A673 (cell line): Measurements from ENCODE around the gene CELF3. TPM values are rescaled to one million over a fixed set of nuclear protein-coding genes. Genes with fewer than 3 reads are reported as not detected.

Source experiments
- BruUV-seq: library from RNA; stranded (reverse); fragments of 400-500 nt; replicated peaks from 2 replicates; lab custom pipeline; 2021; lab: Mats Ljungman, UMichigan
- CTCF ChIA-PET: fragments of 300-600 bp; sonication (Branson Sonifier 250); formaldehyde crosslinking; loops from one replicate; lab custom pipeline; 2022; ENCODE audit warnings: antibody characterized with exemption; lab: Charles Lee
- POLR2A ChIA-PET: fragments of 300-600 bp; sonication (Branson Sonifier 250); formaldehyde crosslinking; loops from one replicate; lab custom pipeline; 2022; ENCODE audit warnings: antibody characterized with exemption; ENCODE audit not compliant: low non-redundant PET; lab: Charles Lee
- DNase-seq: peaks from one replicate; pipeline ENCODE4 v3.0.0-alpha.2; 2015; ENCODE audit warnings: low spot score
- H3K27ac ChIP-seq: fragments of 200-600 bp; sonication (generic); 2 replicates; pipeline ENCODE4 v1.5.1; 2016; ENCODE audit warnings: mixed run types, low read depth, mild to moderate bottlenecking, mixed read lengths, antibody characterized with exemption, low read length; ENCODE audit not compliant: poor library complexity, severe bottlenecking
- H3K27me3 ChIP-seq: fragments of 200-600 bp; sonication (generic); replicated peaks from 2 replicates; pipeline ENCODE4 v1.6.1; 2017; ENCODE audit warnings: mixed run types, low read depth, mild to moderate bottlenecking, mixed read lengths, antibody characterized with exemption, low read length; ENCODE audit not compliant: insufficient read depth, poor library complexity
- H3K36me3 ChIP-seq: fragments of 200-600 bp; sonication (generic); 2 replicates; pipeline ENCODE4 v1.6.1; 2016; ENCODE audit warnings: mixed run types, mild to moderate bottlenecking, mixed read lengths, antibody characterized with exemption, low read length; ENCODE audit not compliant: insufficient read depth, poor library complexity, severe bottlenecking
- H3K4me1 ChIP-seq: fragments of 200-600 bp; sonication (generic); 2 replicates; pipeline ENCODE4 v1.6.1; 2017; ENCODE audit warnings: mixed run types, mild to moderate bottlenecking, mixed read lengths, antibody characterized with exemption, low read length; ENCODE audit not compliant: insufficient read depth, poor library complexity, severe bottlenecking
- H3K4me3 ChIP-seq: fragments of 200-600 bp; sonication (generic); 2 replicates; pipeline ENCODE4 v1.5.1; 2016; ENCODE audit warnings: low read depth, mixed run types, mild to moderate bottlenecking, mixed read lengths, low read length; ENCODE audit not compliant: poor library complexity, severe bottlenecking
- H3K9me3 ChIP-seq: fragments of 200-600 bp; sonication (generic); 2 replicates; pipeline ENCODE4 v1.6.1; 2016; ENCODE audit warnings: mixed run types, low read depth, mild to moderate bottlenecking, mixed read lengths, antibody characterized with exemption, low read length; ENCODE audit not compliant: poor library complexity, severe bottlenecking
- CTCF ChIP-seq: fragments of 300-800, 200-600 bp; sonication (generic); conservative IDR thresholded peaks from 2 replicates; pipeline ENCODE4 v1.5.1; 2017; ENCODE audit warnings: low read depth, mild to moderate bottlenecking, antibody characterized with exemption, low read length, moderate library complexity, mixed read lengths
- EZH2 ChIP-seq: fragments of 200-600 bp; sonication (generic); IDR thresholded peaks from 2 replicates; pipeline ENCODE4 v1.6.1; 2017; ENCODE audit warnings: borderline replicate concordance, low read depth, mild to moderate bottlenecking, mixed read lengths, antibody characterized with exemption, low read length; ENCODE audit not compliant: poor library complexity, severe bottlenecking
- intact Hi-C: fragments of 100-400 bp; cut with micrococcal nuclease; formaldehyde crosslinking; loops from one replicate; pipeline ENCODE4 v1.10.0; 2022; ENCODE audit not compliant: unreplicated experiment
- total RNA-seq: library from RNA; stranded (reverse); gene quantifications from 2 replicates; pipeline ENCODE4 v1.2.3, GENCODE V29; 2021

The CELF3 gene
- total RNA-seq, 1 experiment from 2014 or later = not detected

DNA sequence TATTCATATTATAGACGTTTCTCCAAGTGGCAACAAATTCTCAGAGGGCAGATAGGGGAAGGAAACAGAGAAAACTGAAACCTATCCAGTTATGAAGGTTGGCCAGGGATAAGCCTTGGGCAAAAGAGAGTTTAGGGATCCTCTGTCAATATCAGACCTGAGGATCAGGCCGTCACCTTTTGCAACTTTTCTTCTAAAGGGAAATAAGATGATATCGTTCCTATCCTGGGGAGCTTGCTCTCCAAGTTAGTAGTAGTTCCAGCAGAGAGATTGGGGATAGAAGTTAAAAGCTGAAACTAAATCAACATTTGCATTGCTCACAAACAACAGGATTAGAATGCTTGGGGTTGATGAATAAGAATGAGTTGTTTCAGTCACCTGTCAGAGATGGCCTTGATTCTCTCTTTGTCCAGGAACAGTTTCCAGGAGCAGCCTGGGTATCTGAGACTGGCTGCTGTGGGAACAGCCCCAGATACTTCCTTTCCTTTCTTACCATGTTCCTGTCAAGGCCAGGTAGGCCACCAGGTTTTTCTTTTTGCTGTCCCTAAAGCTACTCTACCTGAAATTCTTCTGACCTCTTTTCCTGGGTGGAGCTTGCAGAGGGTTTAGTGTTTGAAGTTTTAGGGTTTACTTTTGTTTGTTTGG is 7.2 kb upstream of the CELF3 start:
- Histone ChIP-seq H3K9me3 (no peaks in the 10 kb centered on the region), H3K27ac (no peak overlapping the region), H3K4me1 (peaks cover 7% of the 10 kb centered on the region), H3K27me3 (peaks cover 85% of the 10 kb centered on the region), H3K4me3 (no peak overlapping the region), H3K36me3 (no peaks in the 10 kb centered on the region)
- TF ChIP-seq EZH2 (no peak), CTCF (no peak)
- no TSS peak for BruUV-seq
- CTCF ChIA-PET = no interaction called here
- no peak for DNase-seq
- POLR2A ChIA-PET = no interaction called here
- intact Hi-C loops = no loop called here

GRCh38 chr1:151721788-151722510 is 5.3 kb upstream of the CELF3 start:
- H3K27me3 ChIP-seq = peaks cover 85% of the 10 kb centered on the region
- intact Hi-C loops = no loop called here

More at GRCh38 chr1:151721788-151722510, 5.3 kb upstream of the CELF3 start:
- Histone ChIP-seq H3K4me1 (peaks cover 12% of the 10 kb centered on the region), H3K27ac (no peak overlapping the region), H3K36me3 (no peaks in the 10 kb centered on the region), H3K4me3 (peak overlapping the region; percentile 33), H3K9me3 (no peaks in the 10 kb centered on the region)
- no TSS peak for BruUV-seq
- TF ChIP-seq CTCF (no peak), EZH2 (peak; percentile 72)
- CTCF ChIA-PET = no interaction called here
- POLR2A ChIA-PET = no interaction called here
- DNase-seq = no peak
